Lower leg skin (tissue), 3 donors: ENCODE measurements around the gene TENM4.

ENCODE experiments used
- POLR2A ChIP-seq, 2 donors: fragments of 450-650 bp; IDR thresholded peaks; one replicate each; pipeline ENCODE4 v1.6.1; 2016 to 2017; ENCODE audit warnings: antibody characterized with exemption in 2 of 2, mild to moderate bottlenecking in 1 of 2, moderate library complexity in 1 of 2
- TF ChIP-seq, protein P1 (sequence below), 3 donors: fragments of 450-650 bp; IDR thresholded peaks; one replicate each; pipeline ENCODE4 v1.5.1; 2016; ENCODE audit warnings: antibody characterized with exemption in 3 of 3, mild to moderate bottlenecking in 3 of 3, moderate library complexity in 2 of 3

GRCh38 chr11:79087238-79087960 lies 353.4 kb downstream of the TENM4 start:
- TF ChIP-seq, protein P1, sequence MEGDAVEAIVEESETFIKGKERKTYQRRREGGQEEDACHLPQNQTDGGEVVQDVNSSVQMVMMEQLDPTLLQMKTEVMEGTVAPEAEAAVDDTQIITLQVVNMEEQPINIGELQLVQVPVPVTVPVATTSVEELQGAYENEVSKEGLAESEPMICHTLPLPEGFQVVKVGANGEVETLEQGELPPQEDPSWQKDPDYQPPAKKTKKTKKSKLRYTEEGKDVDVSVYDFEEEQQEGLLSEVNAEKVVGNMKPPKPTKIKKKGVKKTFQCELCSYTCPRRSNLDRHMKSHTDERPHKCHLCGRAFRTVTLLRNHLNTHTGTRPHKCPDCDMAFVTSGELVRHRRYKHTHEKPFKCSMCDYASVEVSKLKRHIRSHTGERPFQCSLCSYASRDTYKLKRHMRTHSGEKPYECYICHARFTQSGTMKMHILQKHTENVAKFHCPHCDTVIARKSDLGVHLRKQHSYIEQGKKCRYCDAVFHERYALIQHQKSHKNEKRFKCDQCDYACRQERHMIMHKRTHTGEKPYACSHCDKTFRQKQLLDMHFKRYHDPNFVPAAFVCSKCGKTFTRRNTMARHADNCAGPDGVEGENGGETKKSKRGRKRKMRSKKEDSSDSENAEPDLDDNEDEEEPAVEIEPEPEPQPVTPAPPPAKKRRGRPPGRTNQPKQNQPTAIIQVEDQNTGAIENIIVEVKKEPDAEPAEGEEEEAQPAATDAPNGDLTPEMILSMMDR (IDR thresholded peaks at IDR 0.05) = no peak
- no peak for TF ChIP-seq POLR2A (IDR thresholded peaks at IDR 0.05)
